ENCODE results near the gene ZBTB22. TPM values are rescaled to one million over a fixed set of nuclear protein-coding genes. Genes with fewer than 3 reads are reported as not detected.
A peak's percentile ranks its signal among the peaks of the same experiment; 100 is the strongest.

ZBTB22 gene
- total RNA-seq, 6 experiments from 2014 or later = 15.2 to 19.9 (median 17.0) TPM

DNA sequence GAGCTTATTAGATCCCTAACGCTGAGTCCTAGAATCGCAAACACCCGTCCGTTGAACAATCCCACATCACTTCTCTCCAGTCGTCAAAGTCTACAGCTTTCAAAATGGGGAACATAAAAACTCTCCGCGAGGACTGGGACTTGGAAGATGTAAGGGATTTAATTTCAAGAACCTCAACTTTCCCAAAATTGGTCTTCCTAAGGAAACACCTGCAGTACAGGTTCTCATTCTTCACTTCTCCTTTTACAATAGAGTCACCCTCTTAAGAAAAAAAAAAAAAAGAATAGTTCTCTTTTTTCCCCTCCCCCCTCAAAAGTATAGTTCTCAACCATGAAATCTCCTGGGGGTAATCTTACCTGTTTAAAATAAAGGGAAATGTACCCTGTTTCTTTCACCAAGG lies 6.6 kb upstream of the ZBTB22 start:
- H3K36me3 Mint-ChIP-seq (ENCODE audit: low read depth) = peaks cover 34% of the 10 kb centered on the region
- H3K4me3 Mint-ChIP-seq = peak overlapping the region; percentile 92; the same call in 1 of the 2 replicates
- H3K27me3 Mint-ChIP-seq (ENCODE audit: insufficient read depth) = peaks cover 1% of the 10 kb centered on the region
- H3K27ac Mint-ChIP-seq = no peak overlapping the region
- no peaks in the 10 kb centered on the region for H3K9me3 Mint-ChIP-seq
- no peak for DNase-seq
- TF ChIP-seq, protein P1, sequence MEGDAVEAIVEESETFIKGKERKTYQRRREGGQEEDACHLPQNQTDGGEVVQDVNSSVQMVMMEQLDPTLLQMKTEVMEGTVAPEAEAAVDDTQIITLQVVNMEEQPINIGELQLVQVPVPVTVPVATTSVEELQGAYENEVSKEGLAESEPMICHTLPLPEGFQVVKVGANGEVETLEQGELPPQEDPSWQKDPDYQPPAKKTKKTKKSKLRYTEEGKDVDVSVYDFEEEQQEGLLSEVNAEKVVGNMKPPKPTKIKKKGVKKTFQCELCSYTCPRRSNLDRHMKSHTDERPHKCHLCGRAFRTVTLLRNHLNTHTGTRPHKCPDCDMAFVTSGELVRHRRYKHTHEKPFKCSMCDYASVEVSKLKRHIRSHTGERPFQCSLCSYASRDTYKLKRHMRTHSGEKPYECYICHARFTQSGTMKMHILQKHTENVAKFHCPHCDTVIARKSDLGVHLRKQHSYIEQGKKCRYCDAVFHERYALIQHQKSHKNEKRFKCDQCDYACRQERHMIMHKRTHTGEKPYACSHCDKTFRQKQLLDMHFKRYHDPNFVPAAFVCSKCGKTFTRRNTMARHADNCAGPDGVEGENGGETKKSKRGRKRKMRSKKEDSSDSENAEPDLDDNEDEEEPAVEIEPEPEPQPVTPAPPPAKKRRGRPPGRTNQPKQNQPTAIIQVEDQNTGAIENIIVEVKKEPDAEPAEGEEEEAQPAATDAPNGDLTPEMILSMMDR (IDR thresholded peaks at IDR 0.05) = no peak
- H3K4me1 Mint-ChIP-seq (ENCODE audit: low read depth) = peaks cover 41% of the 10 kb centered on the region

DNA sequence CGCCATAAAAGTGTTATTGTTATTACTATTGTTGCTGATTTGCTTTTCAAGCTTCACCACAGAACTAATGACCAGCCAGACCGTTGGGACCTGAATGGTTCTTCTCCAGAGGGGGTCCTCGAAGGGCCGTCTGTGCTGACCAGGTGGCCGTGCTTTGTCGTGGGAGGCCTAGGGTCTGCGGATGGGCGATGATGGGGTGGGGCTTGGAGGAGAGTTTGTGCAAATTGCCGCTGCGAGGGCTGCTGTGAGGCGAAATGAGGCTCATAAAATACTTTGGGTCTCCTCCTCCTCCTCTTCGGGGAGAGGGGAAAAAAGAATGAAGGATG lies 6.0 kb upstream of the ZBTB22 start:
- H3K27ac Mint-ChIP-seq = peak overlapping the region; percentile 97
- peak overlapping the region; percentile 92 for H3K4me3 Mint-ChIP-seq
- DNase-seq = no peak
- peaks cover 39% of the 10 kb centered on the region for H3K36me3 Mint-ChIP-seq (ENCODE audit: low read depth)
- TF ChIP-seq, protein P1 (IDR thresholded peaks at IDR 0.05) = no peak
- peaks cover 47% of the 10 kb centered on the region for H3K4me1 Mint-ChIP-seq (ENCODE audit: low read depth)
- H3K9me3 Mint-ChIP-seq = no peaks in the 10 kb centered on the region
- H3K27me3 Mint-ChIP-seq (ENCODE audit: insufficient read depth) = peaks cover 1% of the 10 kb centered on the region

DNA sequence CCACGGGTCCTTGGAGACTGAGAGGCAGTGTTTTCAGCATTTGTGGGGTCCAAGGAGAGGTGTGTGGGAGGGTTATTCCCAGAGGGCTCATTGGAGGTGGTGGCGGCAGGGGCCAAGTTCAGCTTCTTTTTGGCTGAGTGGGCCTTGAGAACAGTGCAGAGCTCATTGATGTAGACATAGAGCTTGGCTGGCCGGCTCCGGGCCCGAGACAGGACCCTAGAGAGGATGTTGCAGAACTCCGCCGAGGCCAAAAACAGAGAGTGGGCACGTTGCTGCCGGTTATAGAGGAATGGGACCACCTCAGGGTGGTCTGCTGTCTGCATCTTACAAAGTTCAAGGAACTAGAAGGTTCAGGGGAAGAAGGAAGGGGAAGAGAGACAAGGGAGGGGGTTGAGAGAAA lies 3.7 kb upstream of the ZBTB22 start:
- TF ChIP-seq, protein P1 (IDR thresholded peaks at IDR 0.05) = no peak
- Mint-ChIP-seq H3K9me3 (no peaks in the 10 kb centered on the region), H3K36me3 (ENCODE audit: low read depth) (peaks cover 51% of the 10 kb centered on the region), H3K27me3 (ENCODE audit: insufficient read depth) (peaks cover 1% of the 10 kb centered on the region), H3K4me1 (ENCODE audit: low read depth) (peaks cover 64% of the 10 kb centered on the region), H3K4me3 (peak overlapping the region; percentile 92), H3K27ac (peak overlapping the region; percentile 97)
- DNase-seq = no peak

DNA sequence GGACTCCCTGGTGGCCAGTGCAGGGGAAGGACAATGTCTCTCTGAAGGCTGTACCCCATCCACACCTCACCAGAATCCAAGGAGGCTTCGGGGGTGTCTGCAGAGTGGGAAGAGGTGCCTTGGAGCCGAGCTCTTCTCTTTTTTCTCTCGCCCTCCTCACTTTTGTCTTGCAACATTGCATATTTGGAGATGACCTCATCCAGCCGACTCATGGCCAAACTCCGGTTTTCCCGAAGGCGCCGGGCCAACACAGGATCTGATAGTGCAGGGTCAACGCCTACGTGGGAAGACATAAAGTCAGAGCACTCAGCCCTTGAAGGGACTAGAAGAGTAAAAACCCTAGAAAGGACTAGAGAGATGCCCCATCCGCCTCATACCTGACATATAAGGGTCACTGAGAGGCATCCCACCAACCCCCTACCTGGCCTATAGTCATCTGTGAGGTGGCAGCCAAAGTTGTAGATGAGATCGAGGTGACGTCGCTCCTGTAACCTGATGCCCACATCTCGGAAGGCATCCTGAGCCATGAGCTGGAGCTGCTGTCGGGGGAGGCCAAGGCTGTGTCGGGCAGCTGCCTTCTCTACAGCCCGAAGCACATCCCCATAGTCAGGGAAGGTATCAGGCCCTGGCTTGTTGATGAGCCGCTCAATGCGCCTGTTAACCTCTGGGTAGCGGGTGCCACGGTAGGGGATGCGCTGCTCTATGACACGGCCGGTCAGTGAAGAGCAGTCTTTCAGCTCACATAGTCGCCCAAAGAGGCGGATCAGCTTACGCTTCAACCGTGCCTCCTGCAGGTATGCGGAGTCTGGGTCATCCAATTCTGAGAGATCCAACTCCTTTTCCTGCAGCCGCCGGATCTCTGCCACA lies 3.0 kb upstream of the ZBTB22 start:
- peaks cover 65% of the 10 kb centered on the region for H3K4me1 Mint-ChIP-seq (ENCODE audit: low read depth)
- DNase-seq = peak; percentile 93
- H3K36me3 Mint-ChIP-seq (ENCODE audit: low read depth) = peaks cover 51% of the 10 kb centered on the region
- H3K4me3 Mint-ChIP-seq = peak overlapping the region; percentile 92
- no peaks in the 10 kb centered on the region for H3K9me3 Mint-ChIP-seq
- TF ChIP-seq, protein P1 (IDR thresholded peaks at IDR 0.05) = no peak
- peaks cover 1% of the 10 kb centered on the region for H3K27me3 Mint-ChIP-seq (ENCODE audit: insufficient read depth)
- peak overlapping the region; percentile 97 for H3K27ac Mint-ChIP-seq

DNA sequence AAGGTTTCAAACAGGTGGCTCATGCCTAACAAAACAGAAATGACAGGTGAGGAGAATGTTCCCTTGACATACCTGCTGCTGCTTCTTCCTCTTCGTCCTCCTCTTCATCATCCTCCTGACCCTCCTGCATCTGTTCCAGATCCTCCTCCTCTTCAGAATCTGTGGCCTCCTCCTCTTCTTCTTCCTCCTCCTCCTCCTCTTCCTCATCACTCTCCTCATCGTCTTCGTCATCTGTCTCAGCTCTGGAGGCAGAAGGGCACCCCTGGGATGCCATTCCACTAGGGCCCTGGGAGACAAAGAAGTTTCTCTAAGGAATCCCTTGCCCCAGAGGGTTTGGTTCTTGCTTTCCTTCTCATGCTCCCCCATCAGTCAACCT lies 2.4 kb upstream of the ZBTB22 start:
- TF ChIP-seq, protein P1 (IDR thresholded peaks at IDR 0.05) = 0 out of 2 replicates have a peak, but pooled peaks have one; percentile 20
- H3K27ac Mint-ChIP-seq = peak overlapping the region; percentile 97
- H3K36me3 Mint-ChIP-seq (ENCODE audit: low read depth) = peaks cover 51% of the 10 kb centered on the region
- peaks cover 68% of the 10 kb centered on the region for H3K4me1 Mint-ChIP-seq (ENCODE audit: low read depth)
- peak overlapping the region; percentile 92 for H3K4me3 Mint-ChIP-seq
- no peaks in the 10 kb centered on the region for H3K9me3 Mint-ChIP-seq
- H3K27me3 Mint-ChIP-seq (ENCODE audit: insufficient read depth) = peaks cover 1% of the 10 kb centered on the region
- DNase-seq = no peak
